Endothelial cell of hepatic sinusoid (primary cell): Measurements from ENCODE around the gene PBX3.

Experiments
- in situ Hi-C: cut with HindIII; loops from 2 replicates; pipeline ENCODE4 v1.10.0; 2017; ENCODE audit warnings: low sequenced_read_pairs

PBX3 gene

GRCh38 chr9:125748446-125749099 lies 1.4 kb downstream of the PBX3 start:
- in situ Hi-C loops = no loop called here

GRCh38 chr9:125749287-125749935 lies 2.2 kb downstream of the PBX3 start:
- in situ Hi-C loops = no loop called here

- in situ Hi-C loops = no loop called here
These were observed 2.9 kb downstream of the PBX3 start for GRCh38 chr9:125749951-125750626.

GRCh38 chr9:125750627-125751011 lies 3.4 kb downstream of the PBX3 start:
- in situ Hi-C loops = no loop called here

- in situ Hi-C loops = no loop called here
These were observed 5.0 kb downstream of the PBX3 start for GRCh38 chr9:125752070-125752628.

GRCh38 chr9:125754096-125754495 lies 6.9 kb downstream of the PBX3 start:
- in situ Hi-C loops = no loop called here

- in situ Hi-C loops = no loop called here
These were observed 8.2 kb downstream of the PBX3 start for GRCh38 chr9:125755340-125755739.

GRCh38 chr9:125756518-125756917 lies 9.3 kb downstream of the PBX3 start:
- in situ Hi-C loops = no loop called here

GRCh38 chr9:125757834-125758233 lies 10.7 kb downstream of the PBX3 start:
- in situ Hi-C loops = no loop called here

GRCh38 chr9:125758986-125759763 lies 12.0 kb downstream of the PBX3 start:
- in situ Hi-C loops = no loop called here

- in situ Hi-C loops = no loop called here
These were observed 12.6 kb downstream of the PBX3 start for GRCh38 chr9:125759764-125760129.

- in situ Hi-C loops = no loop called here
These were observed 13.4 kb downstream of the PBX3 start for GRCh38 chr9:125760537-125760936.

GRCh38 chr9:125761676-125762450 lies 14.7 kb downstream of the PBX3 start:
- in situ Hi-C loops = no loop called here

- in situ Hi-C loops = no loop called here
These were observed 16.2 kb downstream of the PBX3 start for GRCh38 chr9:125763394-125763801.

GRCh38 chr9:125764198-125764597 lies 17.0 kb downstream of the PBX3 start:
- in situ Hi-C loops = no loop called here

GRCh38 chr9:125766468-125767221 lies 19.5 kb downstream of the PBX3 start:
- in situ Hi-C loops = no loop called here

GRCh38 chr9:125767349-125767748 lies 20.2 kb downstream of the PBX3 start:
- in situ Hi-C loops = no loop called here

GRCh38 chr9:125768803-125769202 lies 21.6 kb downstream of the PBX3 start:
- in situ Hi-C loops = no loop called here

GRCh38 chr9:125771037-125771436 lies 23.9 kb downstream of the PBX3 start:
- in situ Hi-C loops = no loop called here

GRCh38 chr9:125772740-125773139 lies 25.6 kb downstream of the PBX3 start:
- in situ Hi-C loops = no loop called here
